Measurements from ENCODE around the gene HMGXB4.

DNA sequence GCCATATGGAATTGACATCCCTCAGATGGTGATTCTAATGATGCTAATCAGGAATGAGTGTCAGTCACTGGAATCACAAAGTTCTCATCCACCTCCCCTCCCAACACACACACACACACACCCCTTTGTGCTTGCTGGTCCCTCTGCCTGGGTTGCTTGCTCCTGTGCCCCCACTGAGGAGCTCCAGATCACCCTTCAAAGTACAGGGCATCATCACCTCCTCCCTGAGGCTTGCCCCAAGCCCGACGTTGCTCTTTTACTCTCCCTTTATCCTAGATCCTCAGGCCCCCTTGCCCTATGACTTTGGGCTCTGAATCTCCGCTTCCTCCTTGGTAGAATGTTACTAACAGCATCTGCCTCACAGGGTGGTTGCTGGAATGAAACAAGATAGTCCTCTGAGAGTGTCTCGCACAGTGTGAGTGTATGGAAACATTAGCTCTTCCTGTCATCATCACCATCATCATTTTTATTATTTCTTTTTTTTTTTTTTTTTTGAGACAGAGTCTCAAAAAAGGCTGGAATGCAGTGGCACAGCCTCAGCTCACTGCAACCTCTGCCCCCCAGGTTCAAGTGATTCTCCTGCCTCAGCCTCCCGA, 45.8 kb downstream of the HMGXB4 start:
- TF ChIP-seq, protein P1, sequence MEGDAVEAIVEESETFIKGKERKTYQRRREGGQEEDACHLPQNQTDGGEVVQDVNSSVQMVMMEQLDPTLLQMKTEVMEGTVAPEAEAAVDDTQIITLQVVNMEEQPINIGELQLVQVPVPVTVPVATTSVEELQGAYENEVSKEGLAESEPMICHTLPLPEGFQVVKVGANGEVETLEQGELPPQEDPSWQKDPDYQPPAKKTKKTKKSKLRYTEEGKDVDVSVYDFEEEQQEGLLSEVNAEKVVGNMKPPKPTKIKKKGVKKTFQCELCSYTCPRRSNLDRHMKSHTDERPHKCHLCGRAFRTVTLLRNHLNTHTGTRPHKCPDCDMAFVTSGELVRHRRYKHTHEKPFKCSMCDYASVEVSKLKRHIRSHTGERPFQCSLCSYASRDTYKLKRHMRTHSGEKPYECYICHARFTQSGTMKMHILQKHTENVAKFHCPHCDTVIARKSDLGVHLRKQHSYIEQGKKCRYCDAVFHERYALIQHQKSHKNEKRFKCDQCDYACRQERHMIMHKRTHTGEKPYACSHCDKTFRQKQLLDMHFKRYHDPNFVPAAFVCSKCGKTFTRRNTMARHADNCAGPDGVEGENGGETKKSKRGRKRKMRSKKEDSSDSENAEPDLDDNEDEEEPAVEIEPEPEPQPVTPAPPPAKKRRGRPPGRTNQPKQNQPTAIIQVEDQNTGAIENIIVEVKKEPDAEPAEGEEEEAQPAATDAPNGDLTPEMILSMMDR (IDR thresholded peaks at IDR 0.05): no peak
- TF ChIP-seq PHF8 (IDR thresholded peaks at IDR 0.05; ENCODE audit: borderline replicate concordance, low read depth): no peak
- TF ChIP-seq POLR2A (IDR thresholded peaks at IDR 0.05; ENCODE audit: low read length): no peak
- TF ChIP-seq JUN (IDR thresholded peaks at IDR 0.05): no peak
- no peak for TF ChIP-seq EP300 (IDR thresholded peaks at IDR 0.05)
- TF ChIP-seq, protein P2, sequence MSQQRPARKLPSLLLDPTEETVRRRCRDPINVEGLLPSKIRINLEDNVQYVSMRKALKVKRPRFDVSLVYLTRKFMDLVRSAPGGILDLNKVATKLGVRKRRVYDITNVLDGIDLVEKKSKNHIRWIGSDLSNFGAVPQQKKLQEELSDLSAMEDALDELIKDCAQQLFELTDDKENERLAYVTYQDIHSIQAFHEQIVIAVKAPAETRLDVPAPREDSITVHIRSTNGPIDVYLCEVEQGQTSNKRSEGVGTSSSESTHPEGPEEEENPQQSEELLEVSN (IDR thresholded peaks at IDR 0.05; ENCODE audit: borderline replicate concordance, low read depth): no peak
- no peak for TF ChIP-seq ESRRA (IDR thresholded peaks at IDR 0.05; ENCODE audit: borderline replicate concordance, low read length)

Data from A549 (cell line).